NCI-H2196 treated with DMSO at 0.1 percent for 48 hours (cell line): Measurements from ENCODE around the gene CTNNA2.

Experiments
- DNase-seq: peaks from one replicate; lab custom pipeline; 2025; ENCODE audit not compliant: unreplicated experiment; lab: John Stamatoyannopoulos, UW

CTNNA2 gene

GRCh38 chr2:79916285-79916684 is 403.4 kb downstream of the CTNNA2 start:
- DNase-seq, result no peak

- DNase-seq, result no peak
These were observed 407.7 kb downstream of the CTNNA2 start for GRCh38 chr2:79920512-79921076.

- DNase-seq, result no peak
These were observed 416.8 kb downstream of the CTNNA2 start for GRCh38 chr2:79929624-79930023.

- no peak for DNase-seq
These were observed 422.3 kb downstream of the CTNNA2 start for GRCh38 chr2:79935046-79935732.

- no peak for DNase-seq
These were observed 423.2 kb downstream of the CTNNA2 start for GRCh38 chr2:79935771-79936657.

- DNase-seq, result no peak
These were observed 423.9 kb downstream of the CTNNA2 start for GRCh38 chr2:79936715-79937114.

GRCh38 chr2:79938648-79939047 is 425.8 kb downstream of the CTNNA2 start:
- DNase-seq, result no peak

GRCh38 chr2:79940364-79940763 is 427.5 kb downstream of the CTNNA2 start:
- no peak for DNase-seq

GRCh38 chr2:79941179-79941578 is 428.3 kb downstream of the CTNNA2 start:
- no peak for DNase-seq

- DNase-seq, result no peak
These were observed 431.4 kb downstream of the CTNNA2 start for GRCh38 chr2:79944205-79944604.

- DNase-seq, result no peak
These were observed 433.0 kb downstream of the CTNNA2 start for GRCh38 chr2:79945653-79946445.

- no peak for DNase-seq
These were observed 434.9 kb downstream of the CTNNA2 start for GRCh38 chr2:79947751-79948150.

- DNase-seq, result no peak
These were observed 437.7 kb downstream of the CTNNA2 start for GRCh38 chr2:79950526-79950925.

GRCh38 chr2:79952616-79953015 is 439.8 kb downstream of the CTNNA2 start:
- DNase-seq, result no peak

GRCh38 chr2:79960035-79960434 is 447.2 kb downstream of the CTNNA2 start:
- no peak for DNase-seq

- DNase-seq, result no peak
These were observed 447.7 kb downstream of the CTNNA2 start for GRCh38 chr2:79960519-79960918.

GRCh38 chr2:79964966-79965365 is 452.1 kb downstream of the CTNNA2 start:
- no peak for DNase-seq

- no peak for DNase-seq
These were observed 453.5 kb downstream of the CTNNA2 start for GRCh38 chr2:79966369-79966768.

- no peak for DNase-seq
These were observed 454.0 kb downstream of the CTNNA2 start for GRCh38 chr2:79966882-79967281.

- DNase-seq, result no peak
These were observed 459.0 kb downstream of the CTNNA2 start for GRCh38 chr2:79971807-79972206.

GRCh38 chr2:79972661-79973060 is 459.8 kb downstream of the CTNNA2 start:
- DNase-seq, result no peak
